Gastrocnemius medialis (tissue), 4 donors: ENCODE results near the gene KCNIP4. TPM values are rescaled to one million over a fixed set of nuclear protein-coding genes. Genes with fewer than 3 reads are reported as not detected.

ENCODE experiments used
- ATAC-seq, 2 donors: fragments of 150-250 bp; one replicate each; pipeline ENCODE4 v1.9.1; 2016
- DNase-seq, 2 donors: peaks; one replicate each; pipeline ENCODE4 v3.0.0-alpha.2; 2019
- H3K27ac ChIP-seq, 4 donors: fragments of 200-600 bp; sonication (generic); 1 replicate in 1 of 4; 2 replicates in 3 of 4; pipeline ENCODE4 v1.5.1; 2016 to 2018; ENCODE audit warnings: mild to moderate bottlenecking in 2 of 4, moderate library complexity in 1 of 4
- H3K27me3 ChIP-seq, 3 donors: fragments of 200-600 bp; sonication (generic) in 2 of 3; 1 replicate in 1 of 3; 2 replicates in 2 of 3; pipeline versions ENCODE4 v1.5.1 to v1.6.0; 2016 to 2019; ENCODE audit warnings: mild to moderate bottlenecking in 1 of 3, moderate library complexity in 1 of 3
- H3K36me3 ChIP-seq, 2 donors: fragments of 200-600 bp; sonication (generic) in 1 of 2; one replicate each; pipeline ENCODE4 v1.5.1; 2017 to 2018
- H3K4me1 ChIP-seq, 2 donors: fragments of 200-600 bp; sonication (generic) in 1 of 2; one replicate each; pipeline ENCODE4 v1.5.1; 2016 to 2017; ENCODE audit warnings: mild to moderate bottlenecking in 2 of 2
- H3K4me3 ChIP-seq, 4 donors: fragments of 200-600 bp; sonication (generic) in 3 of 4; 1 replicate in 1 of 4; 2 replicates in 3 of 4; pipeline ENCODE4 v1.5.1; 2016 to 2019; ENCODE audit warnings: mild to moderate bottlenecking in 2 of 4
- H3K9me3 ChIP-seq, 3 donors: fragments of 200-600 bp; sonication (generic) in 2 of 3; 1 replicate in 1 of 3; 2 replicates in 2 of 3; pipeline ENCODE4 v1.5.1; 2016 to 2019
- POLR2A ChIP-seq, 2 donors: fragments of 450-650 bp; IDR thresholded peaks; one replicate each; pipeline ENCODE4 v1.6.1; 2017; ENCODE audit warnings: antibody characterized with exemption in 2 of 2, mild to moderate bottlenecking in 2 of 2, moderate library complexity in 2 of 2
- in situ Hi-C, 4 donors: fragments of 200-750 bp; cut with MboI; loops; one replicate each; pipeline versions ENCODE4 v1.15.0 to v1.8.0; 2017; ENCODE audit warnings: low sequenced_read_pairs in 4 of 4
- intact Hi-C: fragments of 100-400 bp; cut with DNase I; formaldehyde crosslinking; loops from one replicate; pipeline ENCODE4 v1.15.1; 2023; ENCODE audit warnings: low total_unique reads
- total RNA-seq, 4 donors: library from RNA; depleted of rRNA; stranded (reverse); fragments of >200 nt; gene quantifications; one replicate each; pipeline versions ENCODE4 v1.1.0 to v1.2.3, GENCODE V29; 2016
- TF ChIP-seq, protein P1 (sequence below), 5 experiments: fragments of 450-650 bp in 3 of 5; fragments of 200-600 bp in 2 of 5; sonication (generic) in 2 of 5; IDR thresholded peaks in 4 of 5; conservative IDR thresholded peaks in 1 of 5; 1 replicate in 4 of 5; 2 replicates in 1 of 5; pipeline ENCODE4 v1.5.1; 2016 to 2019; ENCODE audit warnings: antibody characterized with exemption in 5 of 5, mild to moderate bottlenecking in 3 of 5, moderate library complexity in 3 of 5

KCNIP4 gene
- total RNA-seq, 4 donors from 2014 or later: not detected

- H3K36me3 ChIP-seq: no peaks in the 10 kb centered on the region
- no peak overlapping the region for H3K4me3 ChIP-seq
- H3K4me1 ChIP-seq: no peaks in the 10 kb centered on the region
- DNase-seq: no peak
- intact Hi-C loops (no loop called here), in situ Hi-C loops (loop anchor here (10.0 to 25.0 kb wide), 4 partner anchors 607 to 932 kb away; partner anchors contain the start of gene GBA3 (in 3 of the 4))
- no peak for TF ChIP-seq POLR2A (IDR thresholded peaks at IDR 0.05)
- TF ChIP-seq, protein P1, sequence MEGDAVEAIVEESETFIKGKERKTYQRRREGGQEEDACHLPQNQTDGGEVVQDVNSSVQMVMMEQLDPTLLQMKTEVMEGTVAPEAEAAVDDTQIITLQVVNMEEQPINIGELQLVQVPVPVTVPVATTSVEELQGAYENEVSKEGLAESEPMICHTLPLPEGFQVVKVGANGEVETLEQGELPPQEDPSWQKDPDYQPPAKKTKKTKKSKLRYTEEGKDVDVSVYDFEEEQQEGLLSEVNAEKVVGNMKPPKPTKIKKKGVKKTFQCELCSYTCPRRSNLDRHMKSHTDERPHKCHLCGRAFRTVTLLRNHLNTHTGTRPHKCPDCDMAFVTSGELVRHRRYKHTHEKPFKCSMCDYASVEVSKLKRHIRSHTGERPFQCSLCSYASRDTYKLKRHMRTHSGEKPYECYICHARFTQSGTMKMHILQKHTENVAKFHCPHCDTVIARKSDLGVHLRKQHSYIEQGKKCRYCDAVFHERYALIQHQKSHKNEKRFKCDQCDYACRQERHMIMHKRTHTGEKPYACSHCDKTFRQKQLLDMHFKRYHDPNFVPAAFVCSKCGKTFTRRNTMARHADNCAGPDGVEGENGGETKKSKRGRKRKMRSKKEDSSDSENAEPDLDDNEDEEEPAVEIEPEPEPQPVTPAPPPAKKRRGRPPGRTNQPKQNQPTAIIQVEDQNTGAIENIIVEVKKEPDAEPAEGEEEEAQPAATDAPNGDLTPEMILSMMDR (IDR thresholded peaks at IDR 0.05 in 4 of 5, conservative IDR thresholded peaks at IDR 0.05 in 1 of 5): no peak
- H3K27me3 ChIP-seq: no peaks in the 10 kb centered on the region
- H3K9me3 ChIP-seq: no peaks in the 10 kb centered on the region
- no peak for ATAC-seq
- H3K27ac ChIP-seq: no peak overlapping the region
Observed at GRCh38 chr4:21780148-21780547, 168.4 kb downstream of the KCNIP4 start.

- H3K9me3 ChIP-seq: no peaks in the 10 kb centered on the region
- no peak overlapping the region for H3K4me3 ChIP-seq
- no peaks in the 10 kb centered on the region for H3K27me3 ChIP-seq
- no peaks in the 10 kb centered on the region for H3K4me1 ChIP-seq
- intact Hi-C loops (no loop called here), in situ Hi-C loops (loop anchor here (25.0 kb wide), 3 partner anchors 609 to 934 kb away; partner anchors contain the start of gene GBA3 (in 1 of the 4))
- no peak overlapping the region for H3K27ac ChIP-seq
- H3K36me3 ChIP-seq: no peaks in the 10 kb centered on the region
- ATAC-seq: no peak
- no peak for DNase-seq
- TF ChIP-seq, protein P1 (IDR thresholded peaks at IDR 0.05 in 4 of 5, conservative IDR thresholded peaks at IDR 0.05 in 1 of 5): no peak
- no peak for TF ChIP-seq POLR2A (IDR thresholded peaks at IDR 0.05)
Observed at GRCh38 chr4:21778702-21779101, 169.9 kb downstream of the KCNIP4 start.

- H3K4me3 ChIP-seq: no peak overlapping the region
Observed at GRCh38 chr4:21775703-21776102, 172.9 kb downstream of the KCNIP4 start.

GRCh38 chr4:21769404-21770147, 179.0 kb downstream of the KCNIP4 start:
- Histone ChIP-seq H3K9me3 (no peaks in the 10 kb centered on the region), H3K36me3 (no peaks in the 10 kb centered on the region), H3K4me3 (no peak overlapping the region), H3K4me1 (no peaks in the 10 kb centered on the region), H3K27me3 (no peaks in the 10 kb centered on the region), H3K27ac (no peak overlapping the region)
- TF ChIP-seq, protein P1 (IDR thresholded peaks at IDR 0.05 in 4 of 5, conservative IDR thresholded peaks at IDR 0.05 in 1 of 5): no peak
- no peak for TF ChIP-seq POLR2A (IDR thresholded peaks at IDR 0.05)
- DNase-seq (no peak), ATAC-seq (no peak)
- in situ Hi-C loops (loop anchor here in 2 of 4 donors (5.0 to 25.0 kb wide), 3 partner anchors 257 to 1007 kb away; no protein-coding TSS in a partner anchor), intact Hi-C loops (loop anchor here (5.0 kb wide), 1 partner anchor 257 kb away; no protein-coding TSS in a partner anchor)

More at GRCh38 chr4:21775703-21776102, 172.9 kb downstream of the KCNIP4 start:
- in situ Hi-C loops (loop anchor here (25.0 kb wide), 3 partner anchors 612 to 937 kb away; partner anchors contain the start of gene GBA3 (in 1 of the 4)), intact Hi-C loops (no loop called here)
- H3K36me3 ChIP-seq: no peaks in the 10 kb centered on the region
- no peaks in the 10 kb centered on the region for H3K4me1 ChIP-seq
- ATAC-seq: no peak
- no peak overlapping the region for H3K27ac ChIP-seq
- H3K27me3 ChIP-seq: no peaks in the 10 kb centered on the region
- no peak for DNase-seq
- no peaks in the 10 kb centered on the region for H3K9me3 ChIP-seq
- TF ChIP-seq, protein P1 (IDR thresholded peaks at IDR 0.05 in 4 of 5, conservative IDR thresholded peaks at IDR 0.05 in 1 of 5): no peak
- TF ChIP-seq POLR2A (IDR thresholded peaks at IDR 0.05): no peak
